Activated T-cell treated with anti-CD3 and anti-CD28 coated beads, Interleukin-2, amount 50 U/mL, for 1 hour (primary cell): ENCODE results near the gene SLC27A5.
"Not testable (repeated sequence)": the region's sequence is repeated elsewhere in the genome, so short reads cannot be mapped to it uniquely, and the experiment has no call there.

ENCODE experiments used
- DNase-seq: peaks from one replicate; pipeline ENCODE4 v3.0.0-alpha.2; 2020

SLC27A5 gene

DNA sequence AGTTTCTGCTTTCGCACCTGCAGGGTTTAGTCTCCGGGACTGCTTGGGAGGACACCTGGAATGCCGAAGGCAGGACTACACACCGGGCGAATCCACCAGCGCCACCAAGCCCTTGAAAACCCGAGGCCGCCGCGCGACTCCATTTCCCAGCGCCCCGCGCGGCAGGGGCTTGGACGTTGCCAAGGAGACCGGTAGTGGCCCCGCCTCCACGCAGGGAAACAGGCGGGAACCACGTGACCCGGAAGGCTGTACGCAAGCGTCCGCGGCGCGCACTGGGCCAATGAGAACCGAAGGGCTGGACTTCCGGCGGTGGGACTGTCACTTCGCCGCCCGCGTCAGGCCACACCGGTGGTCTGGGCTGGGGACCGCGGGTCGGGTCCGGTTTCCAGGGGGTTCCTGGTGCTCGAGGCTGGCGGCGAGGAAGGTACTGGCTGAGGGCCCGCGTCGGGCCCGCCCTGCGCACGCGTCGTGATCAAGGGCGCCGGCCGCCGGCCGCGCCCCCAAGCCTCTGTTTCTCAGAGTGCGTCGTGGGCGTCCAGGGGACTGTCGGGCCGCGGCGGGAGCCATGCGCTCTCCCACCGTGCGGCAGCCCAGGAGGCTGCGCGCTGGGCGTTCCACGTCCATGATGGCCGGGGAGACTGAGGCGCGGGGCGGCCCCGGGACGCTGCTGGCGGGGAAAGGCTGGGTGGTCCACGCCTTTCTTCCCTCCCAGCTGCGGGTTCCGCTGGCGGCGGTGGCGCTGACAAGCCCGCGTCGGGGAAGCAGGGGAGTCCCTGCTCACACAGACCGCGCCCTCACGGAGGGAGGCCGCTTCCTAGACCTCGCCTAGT lies 44.8 kb downstream of the SLC27A5 start, which contains the start of gene ZNF324:
TSS of gene ZNF324 (plus strand) at position 321 of the 830 bp plus-strand sequence. CDS start 2,106 bp downstream, outside the sequence.
- DNase-seq, result peak; percentile 97

DNA sequence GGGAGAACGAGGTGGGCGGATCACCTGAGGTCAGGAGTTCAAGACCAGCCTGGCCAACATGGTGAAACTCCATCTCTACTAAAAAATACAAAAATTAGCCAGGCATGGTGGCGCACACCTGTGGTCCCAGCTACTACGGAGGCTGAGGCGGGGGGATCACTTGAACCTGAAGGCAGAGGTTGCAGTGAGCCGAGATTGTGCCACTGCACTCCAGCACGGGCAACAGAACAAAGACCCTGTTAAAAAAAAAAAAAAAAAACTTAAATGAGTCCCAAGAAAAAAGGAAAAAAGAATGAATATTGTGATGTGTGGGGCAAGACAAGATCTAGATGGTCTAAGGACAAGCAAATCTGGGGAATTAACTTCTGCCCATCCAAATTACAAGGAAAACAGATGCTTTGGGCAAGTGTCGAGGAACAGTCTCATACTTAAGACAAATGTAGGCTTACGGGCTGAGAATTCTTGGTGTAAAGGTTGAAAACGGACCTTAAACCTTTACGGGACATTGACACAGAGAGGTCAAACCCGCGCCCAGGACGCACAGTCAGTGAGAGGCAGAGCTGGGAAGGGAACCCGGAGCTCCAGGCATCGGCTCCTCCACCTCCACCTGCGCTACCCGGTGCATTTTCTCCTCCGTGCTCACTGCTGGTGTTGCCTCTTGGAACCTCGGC lies 45.6 kb downstream of the SLC27A5 start:
- DNase-seq, result no peak

DNA sequence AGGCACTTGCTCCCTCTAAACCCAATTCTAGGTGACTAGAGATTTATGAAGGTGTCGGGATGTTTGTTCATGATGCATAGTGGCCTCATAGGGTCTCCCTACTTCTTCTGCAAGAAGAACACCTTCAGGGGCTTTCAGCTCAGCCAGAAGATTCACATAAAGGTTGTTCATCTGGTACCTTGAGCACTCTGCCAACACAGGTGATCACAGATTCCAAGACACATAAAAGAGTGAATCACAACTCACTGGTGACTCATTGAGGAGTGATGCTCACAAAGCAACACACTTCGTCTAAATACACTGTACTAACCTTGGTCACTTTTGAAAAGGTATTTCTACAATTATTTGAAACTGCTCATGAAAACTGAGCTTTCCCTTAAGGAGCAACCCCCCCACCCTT lies 51.8 kb downstream of the SLC27A5 start:
- DNase-seq, result no peak

DNA sequence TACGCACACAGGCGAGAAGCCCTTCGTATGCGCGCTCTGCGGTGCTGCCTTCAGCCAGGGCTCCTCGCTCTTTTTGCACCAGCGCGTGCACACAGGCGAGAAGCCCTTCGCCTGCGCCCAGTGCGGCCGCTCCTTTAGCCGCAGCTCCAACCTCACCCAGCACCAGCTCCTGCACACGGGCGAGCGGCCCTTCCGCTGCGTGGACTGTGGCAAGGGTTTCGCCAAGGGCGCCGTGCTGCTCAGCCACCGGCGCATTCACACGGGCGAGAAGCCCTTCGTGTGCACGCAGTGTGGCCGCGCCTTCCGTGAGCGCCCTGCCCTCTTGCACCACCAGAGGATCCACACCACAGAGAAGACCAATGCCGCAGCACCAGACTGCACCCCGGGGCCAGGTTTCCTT lies 55.7 kb downstream of the SLC27A5 start:
- DNase-seq, result no peak

DNA sequence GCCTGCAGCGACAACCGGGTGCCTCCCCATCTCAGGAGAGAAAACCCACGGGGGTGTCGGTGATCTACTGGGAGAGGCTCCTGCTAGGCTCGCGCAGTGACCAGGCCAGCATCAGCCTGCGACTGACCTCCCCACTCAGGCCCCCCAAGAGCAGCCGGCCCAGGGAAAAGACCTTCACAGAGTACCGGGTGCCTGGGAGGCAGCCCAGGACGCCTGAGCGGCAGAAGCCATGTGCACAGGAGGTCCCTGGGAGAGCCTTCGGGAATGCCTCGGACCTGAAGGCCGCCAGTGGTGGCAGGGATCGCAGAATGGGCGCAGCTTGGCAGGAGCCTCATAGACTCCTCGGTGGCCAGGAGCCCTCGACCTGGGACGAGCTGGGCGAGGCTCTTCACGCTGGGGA lies 56.5 kb downstream of the SLC27A5 start:
- DNase-seq, result no peak

DNA sequence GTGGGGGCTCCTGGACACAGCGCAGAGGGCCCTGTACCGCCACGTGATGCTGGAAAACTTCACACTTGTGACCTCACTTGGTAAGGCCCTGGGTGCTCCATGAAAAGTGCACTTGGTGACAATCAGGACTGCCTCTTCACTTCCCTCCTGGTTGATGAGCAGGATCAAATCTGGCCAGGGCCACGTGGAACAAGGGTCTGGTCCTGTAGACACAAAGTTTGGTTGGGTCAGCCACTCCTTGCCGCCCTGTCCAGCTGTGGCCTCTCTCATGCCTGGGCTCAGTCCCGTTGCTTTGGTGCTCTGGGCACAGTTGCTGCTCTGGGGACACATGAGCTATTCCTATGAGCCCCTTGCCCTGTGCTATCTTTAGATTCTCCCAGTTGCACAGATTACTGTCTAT lies 58.0 kb downstream of the SLC27A5 start:
- DNase-seq, result no peak

DNA sequence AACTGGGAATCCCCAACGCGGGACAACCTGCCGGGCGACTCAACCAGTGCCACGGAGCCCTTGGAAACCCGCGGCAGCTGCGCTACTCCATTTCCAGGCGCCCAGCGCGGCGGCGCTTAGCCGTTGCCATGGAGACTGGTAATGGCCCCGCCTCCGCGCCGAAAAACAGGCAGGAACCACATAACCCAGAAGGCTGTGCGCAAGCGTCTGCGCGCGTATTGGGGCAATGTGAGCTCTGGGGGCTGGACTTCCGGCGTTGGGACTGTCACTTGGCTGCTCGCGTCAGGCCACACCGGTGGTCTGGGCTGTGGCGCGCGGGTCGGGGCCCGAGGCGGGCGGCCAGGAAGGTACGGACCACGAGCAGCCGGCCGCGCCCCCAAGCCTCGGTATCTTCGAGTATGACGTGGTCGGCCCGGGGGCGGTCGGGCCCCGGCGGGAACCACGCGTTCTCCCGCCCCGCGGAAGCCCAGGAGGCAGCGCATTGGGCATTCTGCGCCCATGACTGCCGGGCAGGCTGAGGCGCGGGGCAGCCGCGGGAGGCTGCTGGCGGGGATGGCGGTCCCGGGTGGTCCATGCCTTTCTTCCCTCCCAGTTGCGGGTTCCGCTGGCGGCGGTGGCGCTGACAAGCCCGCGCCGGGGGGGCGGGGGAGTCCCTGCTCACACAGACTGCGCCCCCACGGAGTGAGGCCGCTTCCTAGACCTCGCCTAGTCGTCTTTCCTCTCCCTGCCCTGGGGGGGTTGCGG lies 60.3 kb downstream of the SLC27A5 start, which contains the start of gene ZNF324B:
TSS of gene ZNF324B (plus strand) at position 265 of the 744 bp plus-strand sequence. CDS start 2,080 bp downstream, outside the sequence.
- DNase-seq, result peak; percentile 97

DNA sequence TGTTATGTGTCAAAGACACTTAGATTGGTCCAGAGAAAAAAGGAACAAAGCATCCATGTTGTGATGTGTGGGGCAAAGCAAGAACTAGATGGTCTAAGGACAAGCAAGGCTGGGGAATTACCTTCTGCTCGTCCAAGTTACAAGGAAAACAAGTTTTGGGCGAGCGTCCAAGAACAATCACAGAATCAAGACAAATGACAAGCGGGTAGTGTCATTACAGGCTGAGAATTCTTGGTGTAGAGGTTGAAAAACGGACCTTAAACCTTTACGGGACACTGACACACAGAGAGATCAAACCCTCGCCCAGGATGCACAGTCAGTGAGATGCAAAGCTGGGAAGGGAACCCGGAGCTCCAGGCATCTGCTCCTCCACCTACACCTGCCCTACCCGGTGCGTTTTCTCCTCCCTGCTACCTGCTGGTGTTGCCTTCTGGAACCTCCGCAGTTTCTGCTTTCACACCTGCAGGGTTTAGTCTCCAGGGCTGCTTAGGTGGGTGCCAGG lies 60.9 kb downstream of the SLC27A5 start:
- DNase-seq, result no peak

DNA sequence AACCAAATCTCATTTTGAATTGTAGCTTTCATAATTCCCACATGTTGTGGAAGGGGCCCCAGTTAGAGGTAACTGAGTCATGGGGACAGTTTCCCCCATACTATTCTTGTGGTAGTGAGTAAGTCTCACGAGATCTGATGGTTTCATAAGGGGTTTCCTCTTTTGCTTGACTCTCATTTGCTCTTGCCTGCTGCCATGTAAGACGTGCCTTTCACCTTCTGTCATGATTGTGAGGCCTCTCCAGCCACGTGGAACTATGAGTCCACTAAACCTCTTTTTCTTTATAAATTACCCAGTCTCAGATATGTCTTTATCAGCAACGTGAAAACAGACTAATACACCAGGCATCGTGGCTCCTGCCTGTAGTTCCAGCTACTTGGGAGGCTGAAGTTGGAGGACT lies 61.8 kb downstream of the SLC27A5 start:
- DNase-seq, result not testable (repeated sequence)

DNA sequence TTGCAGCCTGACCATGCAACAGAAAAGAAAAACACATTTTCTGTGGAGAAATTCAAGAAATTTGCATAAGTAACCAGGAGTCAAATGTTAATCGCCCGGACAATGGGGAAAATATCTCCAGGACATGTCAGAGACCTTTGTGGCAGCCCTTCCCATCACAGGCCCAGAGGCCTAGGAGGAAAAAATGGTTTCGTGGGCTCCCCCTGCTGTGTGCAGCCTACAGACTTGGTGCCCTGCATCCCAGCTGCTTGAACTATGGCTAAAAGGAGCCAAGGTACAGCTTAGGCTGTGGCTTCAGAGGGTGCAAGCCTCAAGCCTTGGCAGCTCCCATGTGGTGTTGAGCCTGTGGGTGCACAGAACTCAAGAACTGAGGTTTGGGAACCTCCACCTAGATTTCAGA lies 62.9 kb downstream of the SLC27A5 start:
- DNase-seq, result not testable (repeated sequence)
